VCaP (cell line): Measurements from ENCODE around the gene SREBF2.

Source experiments
- H3K27ac ChIP-seq: fragments of 450-650 bp; 2 replicates; pipeline ENCODE4 v1.5.1; 2017
- CTCF ChIP-seq: fragments of 450-650 bp; conservative IDR thresholded peaks from 2 replicates; pipeline ENCODE4 v1.5.1; 2017; ENCODE audit warnings: mild to moderate bottlenecking, moderate library complexity

The SREBF2 gene

GRCh38 chr22:41933411-41934177 lies 100.7 kb downstream of the SREBF2 start:
- no peak for TF ChIP-seq CTCF
- H3K27ac ChIP-seq, result no peak overlapping the region

GRCh38 chr22:41934284-41935014 lies 101.5 kb downstream of the SREBF2 start:
- TF ChIP-seq CTCF, result no peak
- no peak overlapping the region for H3K27ac ChIP-seq

GRCh38 chr22:41935015-41935351 lies 102.1 kb downstream of the SREBF2 start:
- H3K27ac ChIP-seq, result no peak overlapping the region
- no peak for TF ChIP-seq CTCF

- H3K27ac ChIP-seq, result no peak overlapping the region
- TF ChIP-seq CTCF, result no peak
These were observed 102.6 kb downstream of the SREBF2 start for GRCh38 chr22:41935509-41935908.

GRCh38 chr22:41936894-41937169 lies 103.9 kb downstream of the SREBF2 start:
- no peak for TF ChIP-seq CTCF
- H3K27ac ChIP-seq, result no peak overlapping the region

GRCh38 chr22:41939981-41940831 lies 107.3 kb downstream of the SREBF2 start:
- TF ChIP-seq CTCF, result no peak
- peak overlapping the region; percentile 29 for H3K27ac ChIP-seq
